HEK293T (cell line): ENCODE measurements around the gene DDX20.

Experiments
- CTCF ChIA-PET: fragments of 350-600 bp; formaldehyde crosslinking; extraction: SDS; loops from one replicate; lab custom pipeline; 2021; ENCODE audit warnings: antibody characterized with exemption, inconsistent platforms; lab: Yijun Ruan, JAX
- POLR2A ChIA-PET: fragments of 350-600 bp; formaldehyde crosslinking; extraction: SDS; loops from one replicate; lab custom pipeline; 2020; ENCODE audit warnings: antibody characterized with exemption, inconsistent platforms; lab: Yijun Ruan, JAX
- DNase-seq: peaks from one replicate; pipeline ENCODE4 v3.0.0; 2012; ENCODE audit warnings: mixed read lengths; ENCODE audit errors: extremely low spot score
- ARNT ChIP-seq: fragments of 450-650 bp; IDR thresholded peaks from 2 replicates; pipeline ENCODE4 v1.6.1; 2017; ENCODE audit warnings: mild to moderate bottlenecking
- BHLHE40 ChIP-seq: fragments of 450-650 bp; IDR thresholded peaks from 2 replicates; pipeline ENCODE4 v1.6.1; 2016; ENCODE audit warnings: mild to moderate bottlenecking, moderate library complexity, borderline replicate concordance
- CTBP1 ChIP-seq: fragments of 450-650 bp; IDR thresholded peaks from 2 replicates; pipeline ENCODE4 v1.6.1; 2016; ENCODE audit warnings: borderline replicate concordance
- ELF4 ChIP-seq: fragments of 450-650 bp; IDR thresholded peaks from 2 replicates; pipeline ENCODE4 v1.6.1; 2017; ENCODE audit warnings: antibody characterized with exemption
- FOXA1 ChIP-seq: fragments of 450-650 bp; IDR thresholded peaks from 2 replicates; pipeline ENCODE4 v1.6.1; 2016; ENCODE audit warnings: mild to moderate bottlenecking
- FOXK2 ChIP-seq: fragments of 450-650 bp; IDR thresholded peaks from 2 replicates; pipeline ENCODE4 v1.6.1; 2016; ENCODE audit warnings: mild to moderate bottlenecking
- FOXM1 ChIP-seq: fragments of 450-650 bp; IDR thresholded peaks from 2 replicates; pipeline ENCODE4 v1.6.1; 2017; ENCODE audit warnings: mild to moderate bottlenecking, borderline replicate concordance
- HDGF ChIP-seq: fragments of 450-650 bp; IDR thresholded peaks from 2 replicates; pipeline ENCODE4 v1.6.1; 2017; ENCODE audit warnings: antibody characterized with exemption, borderline replicate concordance
- L3MBTL2 ChIP-seq: fragments of 450-650 bp; conservative IDR thresholded peaks from 2 replicates; pipeline ENCODE4 v1.6.1; 2016; ENCODE audit warnings: mild to moderate bottlenecking
- LEF1 ChIP-seq: fragments of 450-650 bp; IDR thresholded peaks from 2 replicates; pipeline ENCODE4 v1.6.1; 2017; ENCODE audit warnings: mild to moderate bottlenecking, borderline replicate concordance
- NFRKB ChIP-seq: fragments of 450-650 bp; IDR thresholded peaks from 2 replicates; pipeline ENCODE4 v1.6.1; 2016; ENCODE audit warnings: mild to moderate bottlenecking, moderate library complexity
- PKNOX1 ChIP-seq: fragments of 450-650 bp; IDR thresholded peaks from 2 replicates; pipeline ENCODE4 v1.6.1; 2016
- SP1 ChIP-seq: fragments of 450-650 bp; IDR thresholded peaks from 2 replicates; pipeline ENCODE4 v1.6.1; 2017
- SUZ12 ChIP-seq: fragments of 450-650 bp; IDR thresholded peaks from 2 replicates; pipeline ENCODE4 v1.6.1; 2016; ENCODE audit warnings: mild to moderate bottlenecking
- TARDBP ChIP-seq: fragments of 450-650 bp; IDR thresholded peaks from 2 replicates; pipeline ENCODE4 v1.6.1; 2016
- ZNF384 ChIP-seq: fragments of 450-650 bp; IDR thresholded peaks from 2 replicates; pipeline ENCODE4 v1.6.1; 2016

Gene DDX20

GRCh38 chr1:111776861-111777260, 21.2 kb downstream of the DDX20 start:
- no peak for DNase-seq
- CTCF ChIA-PET: no interaction called here
- TF ChIP-seq BHLHE40: no peak
- TF ChIP-seq PKNOX1: no peak
- no peak for TF ChIP-seq SP1
- no peak for TF ChIP-seq ELF4
- TF ChIP-seq L3MBTL2: no peak
- no peak for TF ChIP-seq SUZ12
- no peak for TF ChIP-seq FOXM1
- TF ChIP-seq FOXA1: no peak
- TF ChIP-seq NFRKB: no peak
- TF ChIP-seq TARDBP: no peak
- no peak for TF ChIP-seq FOXK2
- no peak for TF ChIP-seq HDGF
- TF ChIP-seq LEF1: no peak
- no peak for TF ChIP-seq CTBP1
- TF ChIP-seq ZNF384: no peak
- TF ChIP-seq ARNT: no peak
- POLR2A ChIA-PET: no interaction called here

- no peak for DNase-seq
- ChIA-PET CTCF (no interaction called here), POLR2A (no interaction called here)
- TF ChIP-seq ZNF384: no peak
- no peak for TF ChIP-seq TARDBP
- no peak for TF ChIP-seq FOXA1
- TF ChIP-seq BHLHE40: no peak
- no peak for TF ChIP-seq LEF1
- TF ChIP-seq FOXM1: no peak
- TF ChIP-seq FOXK2: no peak
- TF ChIP-seq HDGF: no peak
- TF ChIP-seq SUZ12: no peak
- no peak for TF ChIP-seq PKNOX1
- no peak for TF ChIP-seq ELF4
- TF ChIP-seq NFRKB: no peak
Measured at GRCh38 chr1:111777301-111777700, 21.6 kb downstream of the DDX20 start.

GRCh38 chr1:111778066-111778465, 22.4 kb downstream of the DDX20 start:
- CTCF ChIA-PET: no interaction called here
- POLR2A ChIA-PET: no interaction called here
- no peak for DNase-seq
- no peak for TF ChIP-seq L3MBTL2
- TF ChIP-seq CTBP1: no peak
- no peak for TF ChIP-seq FOXA1
- TF ChIP-seq TARDBP: no peak
- no peak for TF ChIP-seq ELF4
- no peak for TF ChIP-seq HDGF
- TF ChIP-seq FOXM1: no peak
- no peak for TF ChIP-seq ARNT
- TF ChIP-seq SP1: no peak
- TF ChIP-seq SUZ12: no peak
- no peak for TF ChIP-seq ZNF384
- no peak for TF ChIP-seq PKNOX1
- no peak for TF ChIP-seq BHLHE40

- CTCF ChIA-PET: no interaction called here
- DNase-seq: no peak
- POLR2A ChIA-PET: no interaction called here
- no peak for TF ChIP-seq ARNT
- no peak for TF ChIP-seq FOXA1
- TF ChIP-seq HDGF: no peak
- TF ChIP-seq ZNF384: no peak
- TF ChIP-seq FOXK2: no peak
- TF ChIP-seq ELF4: no peak
- no peak for TF ChIP-seq TARDBP
- TF ChIP-seq NFRKB: no peak
- TF ChIP-seq PKNOX1: no peak
- TF ChIP-seq L3MBTL2: no peak
- no peak for TF ChIP-seq LEF1
- TF ChIP-seq SUZ12: no peak
- TF ChIP-seq SP1: no peak
Measured at GRCh38 chr1:111778541-111779051, 22.9 kb downstream of the DDX20 start.

GRCh38 chr1:111779546-111779945, 23.8 kb downstream of the DDX20 start:
- no peak for TF ChIP-seq CTBP1
- no peak for TF ChIP-seq FOXK2
- no peak for TF ChIP-seq SP1
- TF ChIP-seq FOXA1: no peak
- TF ChIP-seq L3MBTL2: no peak
- no peak for TF ChIP-seq FOXM1
- no peak for TF ChIP-seq LEF1
- no peak for TF ChIP-seq TARDBP
- no peak for TF ChIP-seq BHLHE40
- TF ChIP-seq HDGF: no peak
- no peak for TF ChIP-seq ELF4
- TF ChIP-seq ZNF384: no peak
- TF ChIP-seq ARNT: no peak
- TF ChIP-seq SUZ12: no peak
- ChIA-PET CTCF (interaction anchor here (0.7 kb wide), 1 partner anchor 10 kb away, joined by 4 read pairs; no protein-coding TSS in a partner anchor), POLR2A (no interaction called here)
- DNase-seq: no peak
